NB4 (cell line): Measurements from ENCODE around the gene GBP2.

Experiments
- DNase-seq: peaks from one replicate; pipeline ENCODE4 v3.0.0; 2010; ENCODE audit warnings: low read depth
- H3K4me3 ChIP-seq: one replicate; pipeline ENCODE4 v1.5.1; 2011; ENCODE audit warnings: mild to moderate bottlenecking, low read depth, low read length, moderate library complexity
- CTCF ChIP-seq: IDR thresholded peaks from one replicate; pipeline ENCODE4 v1.5.1; 2012; ENCODE audit warnings: low read depth, low read length
- MAX ChIP-seq: IDR thresholded peaks from 2 replicates; pipeline ENCODE4 v1.6.1; 2011; ENCODE audit warnings: low read depth, low read length
- MYC ChIP-seq: IDR thresholded peaks from 2 replicates; pipeline ENCODE4 v1.6.1; 2011; ENCODE audit warnings: low read depth, low read length
- POLR2A ChIP-seq: IDR thresholded peaks from 2 replicates; pipeline ENCODE4 v1.6.1; 2011; ENCODE audit warnings: mild to moderate bottlenecking; ENCODE audit not compliant: insufficient read length; ENCODE audit errors: extremely low read depth

GBP2 gene

GRCh38 chr1:89121641-89122040, 4.3 kb downstream of the GBP2 start:
- DNase-seq, result no peak
- TF ChIP-seq MYC, result no peak
- no peak overlapping the region for H3K4me3 ChIP-seq

DNA sequence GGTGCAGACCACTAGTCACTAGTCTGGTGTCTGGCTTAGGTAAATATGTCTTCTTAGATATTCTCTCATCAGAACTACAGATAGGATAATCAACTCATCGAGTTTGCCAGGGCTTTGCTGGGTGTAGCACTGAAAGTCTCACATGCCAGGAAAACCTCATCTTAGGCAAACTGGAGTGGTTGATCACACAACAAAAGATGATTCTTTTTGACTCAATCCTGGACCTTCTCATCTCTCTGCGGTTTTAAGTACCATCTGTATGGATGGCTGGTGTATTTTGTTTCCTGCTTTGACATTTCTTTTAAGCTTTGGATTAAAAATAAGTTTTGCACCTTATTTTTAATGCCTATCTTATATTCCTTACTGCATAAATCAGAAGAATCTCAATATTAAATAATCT, 11.3 kb downstream of the GBP2 start:
- H3K4me3 ChIP-seq, result no peak overlapping the region
- no peak for TF ChIP-seq MAX
- TF ChIP-seq MYC, result no peak
- TF ChIP-seq POLR2A, result no peak
- no peak for TF ChIP-seq CTCF
- DNase-seq, result no peak

DNA sequence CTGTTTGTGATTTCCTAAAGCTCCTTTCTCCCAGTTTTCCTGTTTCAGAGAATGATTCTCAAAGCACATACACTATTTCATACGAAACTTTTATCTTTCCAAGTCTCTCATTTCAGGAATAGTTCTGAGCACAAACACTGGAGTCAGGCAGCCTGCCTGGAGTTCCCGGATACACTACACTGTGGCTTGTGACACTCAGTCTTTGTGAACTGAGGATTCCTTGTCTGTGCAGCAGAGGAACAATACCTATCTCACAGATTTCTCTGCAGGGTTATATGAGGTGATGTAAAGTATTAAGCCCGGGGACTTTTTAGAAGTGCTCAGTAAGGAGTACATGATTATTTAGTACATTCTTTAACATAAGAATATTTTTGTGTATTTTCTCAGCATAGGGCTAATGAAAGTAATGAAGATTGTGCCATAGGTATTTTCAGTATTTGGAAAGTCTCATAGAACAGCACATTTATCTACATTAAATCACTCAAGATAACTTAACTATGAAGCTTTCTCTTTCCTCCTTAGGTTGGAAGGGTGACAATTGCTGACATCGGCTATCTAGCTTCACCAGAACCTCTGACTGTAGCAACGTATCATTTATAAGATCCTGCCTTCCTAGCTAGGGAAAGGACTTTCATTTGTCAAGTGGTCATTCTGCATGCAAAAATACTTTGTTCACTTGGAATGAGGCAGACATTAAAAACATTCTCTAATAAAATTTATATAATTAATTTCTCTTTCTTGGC, 12.9 kb downstream of the GBP2 start:
- no peak overlapping the region for H3K4me3 ChIP-seq
- no peak for DNase-seq
- no peak for TF ChIP-seq MAX

DNA sequence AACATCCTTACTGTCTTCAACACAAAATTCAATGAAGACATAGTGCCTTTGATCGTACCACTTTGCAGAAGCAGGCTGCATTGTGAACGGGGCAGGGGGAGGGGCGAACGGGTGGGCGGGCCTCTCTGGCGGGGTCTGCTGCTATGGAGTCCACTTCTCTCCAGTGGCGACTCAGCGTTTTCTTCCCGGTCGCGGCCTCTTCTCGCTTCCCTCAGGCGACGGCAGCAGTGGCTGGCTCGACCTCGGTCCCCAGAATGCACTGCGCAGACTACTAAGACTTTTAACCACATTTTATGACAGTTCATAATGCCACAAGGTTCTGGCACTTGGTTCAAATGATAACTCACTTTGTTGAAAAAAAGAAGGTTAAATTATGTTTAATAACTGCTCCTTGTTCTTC, 21.2 kb downstream of the GBP2 start:
- TF ChIP-seq MYC (no peak), MAX (no peak), POLR2A (no peak), CTCF (no peak)
- DNase-seq, result no peak
- H3K4me3 ChIP-seq, result no peak overlapping the region

DNA sequence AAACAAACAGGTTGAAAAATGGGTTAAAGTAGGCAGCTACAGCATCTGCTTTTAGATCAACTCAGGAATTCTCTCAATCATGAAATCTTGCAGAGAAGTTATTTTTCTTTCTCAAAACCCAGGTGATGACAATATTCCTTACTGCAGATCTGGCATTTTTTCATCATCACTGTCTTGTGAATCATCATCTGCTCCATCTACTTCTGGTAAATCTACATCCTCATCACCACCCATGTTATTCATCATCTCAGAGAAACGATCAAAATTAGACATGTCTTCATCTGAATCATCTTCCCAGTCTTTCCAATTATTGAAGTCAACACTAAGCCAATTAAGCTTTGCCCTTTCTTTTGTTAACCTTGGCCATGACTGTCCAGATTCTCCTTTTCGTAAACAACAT, 21.8 kb downstream of the GBP2 start:
- no peak for DNase-seq
- H3K4me3 ChIP-seq, result no peak overlapping the region
- TF ChIP-seq POLR2A (no peak), MYC (no peak), CTCF (no peak), MAX (no peak)

DNA sequence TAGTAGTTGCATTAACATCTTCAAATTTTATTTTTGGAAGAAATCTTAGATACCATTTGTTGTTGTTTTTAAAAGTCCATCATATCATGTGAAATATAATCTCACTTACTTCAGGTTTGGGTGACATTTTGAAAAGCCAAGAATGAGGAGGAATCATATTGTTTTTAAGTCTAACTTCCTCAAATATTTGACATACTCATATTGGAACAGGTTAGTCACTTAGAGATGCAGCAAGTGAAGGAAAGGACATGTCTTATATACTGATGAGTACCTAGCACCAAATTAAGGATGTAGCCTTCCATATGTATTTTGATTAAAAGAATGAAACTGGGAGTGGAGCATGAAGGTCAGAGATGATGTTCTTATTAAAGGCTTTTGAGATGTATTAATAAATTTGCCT, 23.9 kb downstream of the GBP2 start:
- DNase-seq, result no peak
- no peak for TF ChIP-seq POLR2A
- TF ChIP-seq MYC, result no peak
- TF ChIP-seq MAX, result no peak
- no peak for TF ChIP-seq CTCF
- no peak overlapping the region for H3K4me3 ChIP-seq

- TF ChIP-seq POLR2A (no peak), MAX (no peak), CTCF (no peak), MYC (no peak)
- DNase-seq, result no peak
- H3K4me3 ChIP-seq, result no peak overlapping the region
These were observed 25.5 kb downstream of the GBP2 start for GRCh38 chr1:89100412-89100811.
